Stimulated activated CD4-positive, alpha-beta T cell treated with anti-CD3 and anti-CD28 coated beads, Interleukin-1b, Interleukin-23, amount 100 ng/mL, for 1 hour (primary cell): ENCODE data around the gene SMIM23.

Experiments used
- DNase-seq, 2 donors: peaks; one replicate each; pipeline ENCODE4 v3.0.0-alpha.2; 2020; ENCODE audit warnings: low read depth in 2 of 2

SMIM23 gene

GRCh38 chr5:171785517-171785916, at the start of gene SMIM23:
SMIM23 (plus strand) TSS chr5:171785817; CDS start chr5:171785872, 55 bp downstream.
- no peak for DNase-seq

GRCh38 chr5:171736976-171737891, 48.4 kb upstream of the SMIM23 start:
- no peak for DNase-seq

GRCh38 chr5:171738501-171738900, 47.1 kb upstream of the SMIM23 start:
- DNase-seq, result no peak

GRCh38 chr5:171739271-171739670, 46.3 kb upstream of the SMIM23 start:
- DNase-seq, result no peak

- no peak for DNase-seq
These were observed 42.1 kb upstream of the SMIM23 start for GRCh38 chr5:171743436-171744076.

- no peak for DNase-seq
These were observed 41.4 kb upstream of the SMIM23 start for GRCh38 chr5:171744264-171744663.

GRCh38 chr5:171744882-171745281, 40.7 kb upstream of the SMIM23 start:
- DNase-seq, result no peak

GRCh38 chr5:171745602-171746001, 40.0 kb upstream of the SMIM23 start:
- no peak for DNase-seq

- DNase-seq, result no peak
These were observed 38.4 kb upstream of the SMIM23 start for GRCh38 chr5:171747061-171747859.

- DNase-seq, result no peak
These were observed 36.9 kb upstream of the SMIM23 start for GRCh38 chr5:171748720-171749119.

- DNase-seq, result no peak
These were observed 36.3 kb upstream of the SMIM23 start for GRCh38 chr5:171749365-171749764.

- DNase-seq, result no peak
These were observed 35.3 kb upstream of the SMIM23 start for GRCh38 chr5:171750311-171750788.

GRCh38 chr5:171755354-171755821, 30.2 kb upstream of the SMIM23 start:
- DNase-seq, result no peak

- no peak for DNase-seq
These were observed 27.6 kb upstream of the SMIM23 start for GRCh38 chr5:171757853-171758535.

- no peak for DNase-seq
These were observed 25.8 kb upstream of the SMIM23 start for GRCh38 chr5:171759777-171760176.

- DNase-seq, result no peak
These were observed 23.5 kb upstream of the SMIM23 start for GRCh38 chr5:171762021-171762608.

GRCh38 chr5:171762903-171763302, 22.7 kb upstream of the SMIM23 start:
- no peak for DNase-seq

GRCh38 chr5:171764265-171764664, 21.4 kb upstream of the SMIM23 start:
- no peak for DNase-seq

GRCh38 chr5:171766875-171767274, 18.7 kb upstream of the SMIM23 start:
- no peak for DNase-seq

GRCh38 chr5:171770153-171770552, 15.5 kb upstream of the SMIM23 start:
- no peak for DNase-seq

GRCh38 chr5:171771856-171772255, 13.8 kb upstream of the SMIM23 start:
- DNase-seq, result no peak
